ENCODE results near the gene OR2T5.
"Not testable (repeated sequence)": the region's sequence is repeated elsewhere in the genome, so short reads cannot be mapped to it uniquely, and the experiment has no call there.

- not testable (repeated sequence) for TF ChIP-seq POLR2A, CTCF, POLR2AphosphoS5 (IDR thresholded peaks at IDR 0.05)
Measured at GRCh38 chr1:248500305-248501035, 12.1 kb downstream of the OR2T5 start.

All from upper lobe of left lung (tissue), 4 donors.